IMR-90 (cell line): ENCODE results near the gene IFNA13. TPM values are rescaled to one million over a fixed set of nuclear protein-coding genes. Genes with fewer than 3 reads are reported as not detected.
"Not testable (repeated sequence)": the region's sequence is repeated elsewhere in the genome, so short reads cannot be mapped to it uniquely, and the experiment has no call there.

Experiments
- ATAC-seq: fragments of 200-7000 bp; cut with Tn5 transposase; 2 replicates; pipeline ENCODE4 v1.9.1; 2020; ENCODE audit warnings: low read depth, mild to moderate bottlenecking, moderate library complexity
- BruUV-seq: library from RNA; stranded (reverse); fragments of 400-500 nt; replicated peaks from 2 replicates; lab custom pipeline; 2021; lab: Mats Ljungman, UMichigan
- CTCF ChIA-PET: fragments of 300-600 bp; formaldehyde crosslinking; extraction: SDS; loops from one replicate; lab custom pipeline; 2021; ENCODE audit warnings: antibody characterized with exemption; lab: Yijun Ruan, JAX
- POLR2A ChIA-PET: fragments of 300-600 bp; sonication (Branson Sonifier 250); formaldehyde crosslinking; loops from one replicate; lab custom pipeline; 2022; ENCODE audit warnings: antibody characterized with exemption; ENCODE audit not compliant: unreplicated experiment; lab: Charles Lee
- DNase-seq: peaks from one replicate; pipeline ENCODE4 v3.0.0; 2013
- H2AFZ ChIP-seq: replicated peaks from 2 replicates; pipeline ENCODE3; 2013; ENCODE audit warnings: low read length, mild to moderate bottlenecking; ENCODE audit not compliant: poor library complexity
- H2AK5ac ChIP-seq: 2 replicates; pipeline ENCODE4 v1.6.1; 2013; ENCODE audit warnings: low read depth, low read length, inconsistent platforms
- H2AK9ac ChIP-seq: replicated peaks from 2 replicates; pipeline ENCODE3; 2013; ENCODE audit warnings: mild to moderate bottlenecking, low read depth, low read length, moderate library complexity; ENCODE audit not compliant: poor library complexity
- H2BK120ac ChIP-seq: 2 replicates; pipeline ENCODE4 v1.6.1; 2013; ENCODE audit warnings: low read depth, low read length, inconsistent platforms
- H2BK15ac ChIP-seq: 3 replicates; pipeline ENCODE4 v1.6.1; 2013; ENCODE audit warnings: low read depth, low read length, inconsistent platforms
- H2BK20ac ChIP-seq: 2 replicates; pipeline ENCODE4 v1.6.1; 2013; ENCODE audit warnings: low read depth, mild to moderate bottlenecking, inconsistent platforms, low read length, moderate library complexity
- H2BK5ac ChIP-seq: 2 replicates; pipeline ENCODE4 v1.6.1; 2013; ENCODE audit warnings: mild to moderate bottlenecking, low read depth, low read length, inconsistent platforms; ENCODE audit not compliant: poor library complexity, severe bottlenecking
- H3K14ac ChIP-seq: replicated peaks from 2 replicates; pipeline ENCODE4 v1.6.1; 2013; ENCODE audit warnings: low read depth, low read length, inconsistent platforms
- H3K18ac ChIP-seq: 2 replicates; pipeline ENCODE4 v1.6.1; 2013; ENCODE audit warnings: low read depth, low read length, control low read depth
- H3K23ac ChIP-seq: 2 replicates; pipeline ENCODE4 v1.6.1; 2013; ENCODE audit warnings: low read depth, low read length, inconsistent platforms
- H3K27ac ChIP-seq: 2 replicates; pipeline ENCODE4 v1.5.1; 2013; ENCODE audit warnings: mild to moderate bottlenecking, control low read depth, low read length; ENCODE audit not compliant: insufficient read depth
- H3K27me3 ChIP-seq: 2 replicates; pipeline ENCODE4 v1.6.1; 2013; ENCODE audit warnings: low read length; ENCODE audit not compliant: control insufficient read depth, insufficient read depth
- H3K36me3 ChIP-seq: 2 replicates; pipeline ENCODE4 v1.6.1; 2013; ENCODE audit warnings: low read length, mixed read lengths; ENCODE audit not compliant: control insufficient read depth, insufficient read depth
- H3K4ac ChIP-seq: 2 replicates; pipeline ENCODE4 v1.6.1; 2013; ENCODE audit warnings: low read depth, low read length, inconsistent platforms
- H3K4me1 ChIP-seq: 2 replicates; pipeline ENCODE4 v1.6.1; 2013; ENCODE audit warnings: low read length, mixed read lengths; ENCODE audit not compliant: control insufficient read depth, insufficient read depth
- H3K4me2 ChIP-seq: 2 replicates; pipeline ENCODE4 v1.6.1; 2013; ENCODE audit warnings: low read depth, mild to moderate bottlenecking, control low read depth, low read length, moderate library complexity
- H3K4me3 ChIP-seq: 2 replicates; pipeline ENCODE4 v1.5.1; 2013; ENCODE audit warnings: low read depth, mild to moderate bottlenecking, control low read depth, low read length, moderate library complexity; ENCODE audit not compliant: insufficient read depth
- H3K56ac ChIP-seq: 2 replicates; pipeline ENCODE4 v1.6.1; 2013; ENCODE audit warnings: low read length, inconsistent platforms; ENCODE audit not compliant: insufficient read depth; ENCODE audit errors: extremely low read depth
- H3K79me1 ChIP-seq, 2 experiments: 2 replicates each; pipeline ENCODE4 v1.6.1; 2013; ENCODE audit warnings: low read length in 2 of 2, inconsistent platforms in 1 of 2, low read depth in 1 of 2
- H3K9ac ChIP-seq: 2 replicates; pipeline ENCODE4 v1.6.1; 2013; ENCODE audit warnings: low read depth, low read length, control low read depth
- H3K9me1 ChIP-seq: 2 replicates; pipeline ENCODE4 v1.6.1; 2013; ENCODE audit warnings: low read length, inconsistent platforms; ENCODE audit not compliant: insufficient read depth
- H3K9me3 ChIP-seq: 2 replicates; pipeline ENCODE4 v1.6.1; 2013; ENCODE audit warnings: low read length; ENCODE audit not compliant: control insufficient read depth, insufficient read depth
- H4K20me1 ChIP-seq: 2 replicates; pipeline ENCODE4 v1.6.1; 2013; ENCODE audit warnings: low read length, inconsistent platforms; ENCODE audit not compliant: insufficient read depth
- H4K5ac ChIP-seq: 2 replicates; pipeline ENCODE4 v1.6.1; 2013; ENCODE audit warnings: mild to moderate bottlenecking, low read depth, low read length, control low read depth
- H4K8ac ChIP-seq, 2 experiments: 2 replicates each; pipeline ENCODE4 v1.6.1; 2013; ENCODE audit warnings: low read depth in 2 of 2, low read length in 2 of 2, control low read depth in 1 of 2, inconsistent platforms in 1 of 2
- H4K91ac ChIP-seq: 2 replicates; pipeline ENCODE4 v1.6.1; 2013; ENCODE audit warnings: low read depth, low read length, inconsistent platforms; ENCODE audit not compliant: insufficient read depth
- USF2 ChIP-seq: fragments of 150-350 bp; IDR thresholded peaks from 2 replicates; pipeline ENCODE4 v1.6.1; 2017; ENCODE audit warnings: mild to moderate bottlenecking, antibody characterized with exemption, low read length, low read depth
- WGBS, 2 experiments: methylation state at CpG; one replicate each; pipeline versions ENCODE4 v1.1.5 to v1.1.7; 2013; ENCODE audit warnings: missing lambda C conversion rate in 2 of 2; ENCODE audit not compliant: insufficient read length in 1 of 2; ENCODE audit errors: extremely low coverage in 2 of 2; 5-methylcytosine and 5-hydroxymethylcytosine counted together
- dilution Hi-C: fragments of 300-500 bp; cut with HindIII; formaldehyde crosslinking; loops from one replicate; pipeline ENCODE4 v1.14.3; 2018; ENCODE audit warnings: low sequenced_read_pairs; ENCODE audit not compliant: unreplicated experiment
- in situ Hi-C: fragments of 300-500 bp; cut with MboI; formaldehyde crosslinking; loops from 3 replicates; pipeline ENCODE4 v1.14.3; 2019; ENCODE audit warnings: low sequenced_read_pairs, inconsistent platforms, mixed read lengths
- intact Hi-C: fragments of 100-400 bp; cut with micrococcal nuclease; formaldehyde crosslinking; loops from 2 replicates; pipeline ENCODE4 v1.10.0; 2022
- polyA plus RNA-seq, 3 experiments: library from polyadenylated mRNA; depleted of rRNA; stranded (reverse); fragments of >200 nt; gene quantifications; 2 replicates each; pipeline ENCODE4 v1.2.3, GENCODE V29; 2012; ENCODE audit warnings: low replicate concordance in 1 of 3
- total RNA-seq: library from RNA; depleted of rRNA; stranded (reverse); fragments of >200 nt; gene quantifications from 2 replicates; pipeline ENCODE4 v1.2.3, GENCODE V29; 2012

IFNA13 gene
- total and polyA plus RNA-seq, 2 of the 4 experiments (the other 2 are of a cell fraction), result not detected

- TF ChIP-seq USF2, result no peak
These were observed 13.8 kb upstream of the IFNA13 start (continued) for GRCh38 chr9:21381448-21382339.

GRCh38 chr9:21371467-21371866 lies 3.6 kb upstream of the IFNA13 start:
- H3K36me3 ChIP-seq, H3K9ac ChIP-seq, H3K27ac ChIP-seq, H3K9me3 ChIP-seq, ATAC-seq, H2AK9ac ChIP-seq, H3K4me3 ChIP-seq, H3K18ac ChIP-seq, H4K20me1 ChIP-seq, H3K14ac ChIP-seq, dilution Hi-C loops, H2BK120ac ChIP-seq, H2AFZ ChIP-seq, CTCF ChIA-PET, in situ Hi-C loops, H3K56ac ChIP-seq, POLR2A ChIA-PET, H3K23ac ChIP-seq, BruUV-seq, H4K8ac ChIP-seq, DNase-seq, H4K5ac ChIP-seq, H3K27me3 ChIP-seq, H3K4me2 ChIP-seq, H3K4ac ChIP-seq, H2BK20ac ChIP-seq, H3K4me1 ChIP-seq, H2AK5ac ChIP-seq, H4K91ac ChIP-seq, H2BK15ac ChIP-seq, intact Hi-C loops, H3K9me1 ChIP-seq, H3K79me1 ChIP-seq, H2BK5ac ChIP-seq: not testable (repeated sequence)
- no CpG with 5 or more reads among the region's 4 CpGs for WGBS, 2 experiments

GRCh38 chr9:21367169-21367568 lies 688 bp downstream of the IFNA13 start:
- DNase-seq, H3K56ac ChIP-seq, H2AK5ac ChIP-seq, H3K4me2 ChIP-seq, H3K18ac ChIP-seq, H3K79me1 ChIP-seq, H4K91ac ChIP-seq, H2BK15ac ChIP-seq, H3K14ac ChIP-seq, H4K8ac ChIP-seq, in situ Hi-C loops, H3K23ac ChIP-seq, H3K9ac ChIP-seq, H3K9me3 ChIP-seq, H2BK20ac ChIP-seq, H2BK5ac ChIP-seq, BruUV-seq, ATAC-seq, H2AFZ ChIP-seq, H3K9me1 ChIP-seq, H3K4me3 ChIP-seq, H3K36me3 ChIP-seq, H3K27me3 ChIP-seq, dilution Hi-C loops, H4K20me1 ChIP-seq, H4K5ac ChIP-seq, H2BK120ac ChIP-seq, H3K27ac ChIP-seq, H3K4me1 ChIP-seq, CTCF ChIA-PET, POLR2A ChIA-PET, intact Hi-C loops, H2AK9ac ChIP-seq, H3K4ac ChIP-seq: not testable (repeated sequence)
- no CpG with 5 or more reads among the region's 2 CpGs for WGBS, 2 experiments
